ENCODE data around the gene UST.
"Not testable (repeated sequence)": the region's sequence is repeated elsewhere in the genome, so short reads cannot be mapped to it uniquely, and the experiment has no call there.

The UST gene

DNA sequence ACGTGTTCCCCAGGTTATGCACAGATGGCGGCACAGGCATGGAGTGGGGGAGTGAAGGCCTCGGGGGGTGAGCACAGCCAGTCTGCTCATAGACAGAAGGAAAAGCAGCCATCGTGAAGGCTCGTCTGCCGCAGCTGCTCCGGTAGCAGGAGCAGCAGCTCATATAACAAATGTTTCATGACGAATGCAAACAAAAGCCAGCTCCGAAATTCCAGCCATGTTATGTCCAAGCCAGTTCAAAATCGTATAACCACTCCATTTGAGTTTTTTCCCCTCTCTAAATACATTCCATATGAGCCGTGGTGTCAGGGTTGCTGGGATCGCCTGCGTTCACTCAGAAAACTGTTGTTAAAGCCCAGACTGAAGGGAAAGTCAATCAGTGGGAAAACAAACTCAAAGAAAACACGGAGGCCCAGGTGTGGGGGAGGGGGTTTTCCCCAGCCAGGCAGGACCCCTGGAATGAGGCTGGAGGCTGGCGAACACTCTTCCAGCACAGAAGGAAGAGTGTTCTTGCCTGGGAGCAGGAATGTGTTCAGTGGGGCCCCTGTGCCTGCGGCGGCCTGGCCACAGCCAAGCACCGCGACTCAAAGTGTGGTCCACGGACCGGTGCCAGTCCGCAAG is 290.3 kb downstream of the UST start:
- DNase-seq (ENCODE audit: low read depth) = no peak

DNA sequence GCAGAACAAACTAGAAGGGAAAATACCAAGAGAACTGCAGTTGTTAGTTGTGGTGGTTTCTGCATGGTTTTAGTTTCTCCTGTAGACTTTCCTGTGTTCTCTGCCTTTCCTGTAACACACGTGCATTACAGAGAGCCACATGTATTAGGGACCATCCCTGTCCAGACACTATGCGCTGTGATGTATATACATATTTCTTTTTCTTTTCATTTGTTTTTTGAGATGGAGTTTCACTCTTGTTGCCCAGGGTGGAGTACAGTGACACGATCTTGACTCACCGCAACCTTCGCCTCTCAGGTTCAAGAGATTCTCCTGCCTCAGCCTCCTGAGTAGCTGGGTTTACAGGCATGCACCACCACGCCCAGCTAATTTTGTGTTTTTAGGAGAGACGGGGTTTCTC is 292.2 kb downstream of the UST start:
- DNase-seq (ENCODE audit: low read depth) = not testable (repeated sequence)

- no peak for DNase-seq (ENCODE audit: low read depth)
Measured at GRCh38 chr6:149041953-149042352, 295.1 kb downstream of the UST start.

- DNase-seq (ENCODE audit: low read depth) = no peak
Measured at GRCh38 chr6:149043476-149044130, 296.8 kb downstream of the UST start.

GRCh38 chr6:149044528-149044927 is 297.7 kb downstream of the UST start:
- DNase-seq (ENCODE audit: low read depth) = no peak

DNA sequence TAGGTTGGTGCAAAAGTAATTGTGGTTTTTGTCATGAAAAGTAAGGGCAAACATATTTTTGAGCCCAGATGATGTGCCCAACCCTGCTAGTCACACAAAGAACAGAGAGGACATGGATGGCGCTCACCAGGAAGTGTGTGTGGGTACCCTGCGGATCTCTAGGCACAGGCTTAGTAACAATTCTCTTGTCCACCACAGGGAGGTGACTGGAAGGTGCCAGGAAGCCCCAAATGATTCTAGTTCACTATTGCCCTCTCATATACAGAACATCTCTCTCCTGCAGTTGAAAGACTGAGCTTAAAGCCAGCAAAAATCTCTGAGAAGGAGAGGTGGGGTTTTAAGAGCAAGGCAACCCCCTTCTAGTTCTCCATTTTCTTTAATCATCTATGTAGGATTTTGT is 298.6 kb downstream of the UST start:
- no peak for DNase-seq (ENCODE audit: low read depth)

DNA sequence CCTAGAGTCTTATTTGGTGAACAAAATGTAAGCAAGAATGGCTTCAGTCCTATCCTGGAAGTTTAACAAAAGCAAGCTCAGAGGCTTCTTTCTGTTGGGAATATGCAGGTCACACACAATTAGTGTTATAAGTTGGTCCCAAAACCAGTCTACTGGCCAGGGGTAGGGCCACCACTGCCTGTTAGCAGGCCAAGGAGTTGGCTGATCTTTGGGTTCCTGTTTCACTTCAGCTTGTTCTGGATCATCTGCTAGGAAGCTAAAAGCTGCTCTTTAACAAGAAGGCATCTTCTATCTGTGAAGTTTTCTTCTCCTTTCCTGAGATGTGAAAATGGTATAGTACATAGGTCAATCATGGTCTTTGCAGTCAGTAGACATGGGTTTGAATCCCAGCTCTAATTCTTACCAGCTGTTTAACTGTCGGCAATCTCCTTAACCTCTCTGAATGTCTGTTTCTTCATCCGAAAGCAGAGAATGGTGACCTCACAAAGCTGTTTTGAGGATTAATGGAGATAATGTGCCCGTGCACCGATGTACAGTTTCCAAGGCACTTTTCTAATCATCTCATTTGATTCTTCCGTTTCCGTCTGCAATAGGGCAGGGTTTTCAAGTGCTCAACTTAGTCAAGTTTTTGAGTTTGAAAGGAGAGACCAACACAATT is 299.5 kb downstream of the UST start:
- DNase-seq (ENCODE audit: low read depth) = no peak

- DNase-seq (ENCODE audit: low read depth) = no peak
Measured at GRCh38 chr6:149046822-149047246, 300.0 kb downstream of the UST start.

- DNase-seq (ENCODE audit: low read depth) = no peak
Measured at GRCh38 chr6:149049230-149049629, 302.4 kb downstream of the UST start.

DNA sequence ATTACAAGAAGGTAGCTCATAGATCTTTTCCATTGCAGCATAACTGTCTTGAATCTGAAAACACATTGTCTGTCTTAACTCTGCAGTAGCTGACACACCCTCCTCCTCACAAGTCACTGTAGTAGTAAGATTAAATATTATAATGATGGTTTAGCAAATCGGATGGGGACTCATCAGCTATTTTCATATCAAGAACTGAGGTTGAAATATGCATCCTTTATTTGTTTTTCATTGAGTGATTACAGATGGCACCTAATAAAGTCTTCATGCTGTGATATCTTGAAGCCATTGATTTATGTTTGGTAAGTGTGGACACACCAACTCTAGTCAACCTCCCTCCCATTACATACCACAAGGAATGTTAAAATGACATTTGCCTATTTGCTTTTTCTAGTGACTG is 303.3 kb downstream of the UST start:
- DNase-seq (ENCODE audit: low read depth) = no peak

DNA sequence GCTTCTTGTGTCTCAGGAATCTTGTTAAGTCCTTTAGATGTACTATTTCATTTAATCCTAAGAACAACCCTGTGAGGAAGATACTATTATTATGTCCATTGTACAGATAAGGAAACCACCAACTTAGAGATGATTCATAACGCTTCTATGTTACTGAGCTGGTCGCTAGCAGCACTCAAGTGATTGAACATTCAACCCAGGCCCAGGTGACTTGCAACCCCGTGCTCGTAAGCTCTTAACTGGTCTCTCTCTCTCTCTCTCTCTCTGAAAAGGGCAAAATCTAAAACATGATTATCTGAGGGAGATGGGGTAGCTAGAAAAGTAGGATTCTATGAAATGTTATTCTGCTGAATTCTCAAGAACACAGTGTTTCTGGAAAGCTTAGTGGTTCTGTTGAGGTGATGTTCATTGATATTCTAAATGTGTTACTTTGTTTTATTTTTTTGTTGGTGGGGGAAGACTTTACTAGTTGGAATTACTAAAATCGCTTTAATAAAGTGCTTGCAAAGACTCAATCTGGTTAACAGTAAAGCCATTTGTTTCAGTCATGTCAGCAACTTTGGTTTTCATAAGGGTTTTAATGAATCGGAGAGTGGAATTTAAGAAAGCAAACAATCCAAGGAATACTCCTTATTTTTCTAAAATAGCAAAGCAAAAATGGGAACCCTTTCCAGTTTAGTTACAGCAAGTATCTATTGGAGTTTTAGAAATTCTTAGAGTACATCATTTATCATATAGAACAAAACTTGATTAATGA is 305.7 kb downstream of the UST start:
- DNase-seq (ENCODE audit: low read depth) = no peak

GRCh38 chr6:149053848-149054558 is 307.2 kb downstream of the UST start:
- no peak for DNase-seq (ENCODE audit: low read depth)

DNA sequence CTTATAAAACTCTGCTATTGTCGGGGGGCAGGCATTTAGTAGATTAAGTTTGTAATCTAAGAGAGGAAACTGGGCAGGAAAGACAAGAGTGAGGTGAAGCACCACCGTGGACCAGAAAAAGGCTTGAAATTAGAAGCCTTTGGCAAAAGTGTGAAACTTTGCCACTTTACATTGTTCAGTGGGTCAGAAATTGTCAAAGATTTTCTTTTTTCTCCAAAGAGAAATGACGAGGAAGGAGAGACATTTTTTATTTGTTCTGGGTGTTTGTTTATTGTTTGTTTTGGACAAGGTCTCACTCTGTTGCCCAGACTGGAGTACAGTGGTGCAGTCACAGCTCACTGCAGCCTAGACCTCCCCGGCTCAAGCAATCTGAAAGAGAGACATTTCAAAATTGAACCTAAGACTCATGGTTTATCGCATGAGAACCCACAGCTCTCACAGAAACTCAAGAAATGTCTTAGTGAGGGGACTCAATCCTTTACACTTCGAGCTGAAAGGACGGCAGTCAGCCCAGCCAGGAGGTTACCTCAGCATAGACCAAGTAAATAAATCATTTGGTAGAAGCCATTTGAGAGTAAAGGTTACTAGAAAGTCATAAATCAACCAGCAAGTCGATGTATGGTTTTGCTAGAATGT is 307.8 kb downstream of the UST start:
- DNase-seq (ENCODE audit: low read depth) = no peak

DNA sequence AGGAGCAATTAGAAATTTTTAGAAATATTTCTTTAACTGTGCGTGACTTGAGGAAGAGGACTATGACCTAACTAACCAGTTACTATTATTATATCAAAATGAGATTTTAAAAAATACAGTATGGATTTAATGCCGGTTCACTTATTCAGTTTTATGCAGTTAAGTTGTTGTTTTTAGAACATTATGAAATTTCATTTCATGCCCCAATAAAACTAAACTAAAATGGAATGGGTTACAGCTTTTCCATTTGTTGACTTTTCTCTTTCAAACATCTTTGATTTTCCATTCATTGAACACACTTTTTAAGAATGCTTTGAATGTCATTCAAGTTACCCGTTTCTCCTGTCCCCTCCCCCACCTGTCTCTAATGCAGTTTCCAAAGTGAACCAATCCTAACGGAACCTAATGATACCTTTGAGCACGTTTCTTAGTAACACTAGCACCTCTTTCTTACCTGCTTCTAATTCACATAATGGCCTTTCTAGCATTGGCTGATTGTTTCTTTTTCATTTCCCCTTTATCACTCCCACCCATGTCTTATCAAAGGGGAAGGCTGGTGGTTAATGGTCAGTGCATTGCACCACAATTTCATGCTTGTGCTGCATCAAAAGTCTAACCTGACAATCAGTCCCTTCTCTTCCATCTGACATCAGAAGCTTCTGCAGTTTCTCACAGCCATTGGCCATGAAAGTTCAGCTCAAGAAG is 308.5 kb downstream of the UST start:
- DNase-seq (ENCODE audit: low read depth) = no peak

GRCh38 chr6:149056777-149057463 is 310.1 kb downstream of the UST start:
- no peak for DNase-seq (ENCODE audit: low read depth)

- no peak for DNase-seq (ENCODE audit: low read depth)
Measured at GRCh38 chr6:149057464-149057840, 310.6 kb downstream of the UST start.

- DNase-seq (ENCODE audit: low read depth) = no peak
Measured at GRCh38 chr6:149059557-149059956, 312.7 kb downstream of the UST start.

DNA sequence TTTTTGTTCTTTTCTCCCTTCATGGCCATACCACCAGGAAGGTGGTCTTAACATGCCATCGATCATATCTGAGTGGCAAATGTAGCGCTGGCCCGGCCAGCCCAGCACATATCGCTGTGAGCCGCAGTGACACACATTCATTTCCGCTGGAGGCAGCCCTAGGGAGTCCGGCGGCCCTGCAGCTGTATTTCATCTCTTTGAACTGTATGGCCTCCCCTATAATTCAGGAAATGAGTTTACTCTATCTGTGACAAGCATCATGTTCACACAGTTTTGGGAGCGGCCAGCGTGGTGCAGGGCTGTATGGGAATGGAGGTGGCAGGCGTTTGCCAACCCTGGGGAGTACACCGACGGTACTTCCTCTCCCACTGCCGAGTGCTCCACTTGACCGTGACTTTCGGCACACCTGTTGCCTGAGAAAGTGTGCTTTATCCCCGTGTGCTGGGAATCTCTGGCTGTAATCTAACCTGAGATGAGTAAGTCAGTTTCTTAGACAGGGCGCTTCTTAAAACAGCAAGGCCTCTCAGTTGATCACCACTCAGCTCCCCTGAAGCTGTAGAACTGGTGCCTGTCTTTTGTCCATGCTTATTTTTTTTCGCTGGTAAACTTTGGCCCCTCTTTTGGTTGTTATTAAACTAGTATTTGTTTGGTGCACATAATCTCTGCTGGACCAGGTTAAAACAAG is 313.6 kb downstream of the UST start:
- peak; percentile 20 for DNase-seq (ENCODE audit: low read depth)

DNA sequence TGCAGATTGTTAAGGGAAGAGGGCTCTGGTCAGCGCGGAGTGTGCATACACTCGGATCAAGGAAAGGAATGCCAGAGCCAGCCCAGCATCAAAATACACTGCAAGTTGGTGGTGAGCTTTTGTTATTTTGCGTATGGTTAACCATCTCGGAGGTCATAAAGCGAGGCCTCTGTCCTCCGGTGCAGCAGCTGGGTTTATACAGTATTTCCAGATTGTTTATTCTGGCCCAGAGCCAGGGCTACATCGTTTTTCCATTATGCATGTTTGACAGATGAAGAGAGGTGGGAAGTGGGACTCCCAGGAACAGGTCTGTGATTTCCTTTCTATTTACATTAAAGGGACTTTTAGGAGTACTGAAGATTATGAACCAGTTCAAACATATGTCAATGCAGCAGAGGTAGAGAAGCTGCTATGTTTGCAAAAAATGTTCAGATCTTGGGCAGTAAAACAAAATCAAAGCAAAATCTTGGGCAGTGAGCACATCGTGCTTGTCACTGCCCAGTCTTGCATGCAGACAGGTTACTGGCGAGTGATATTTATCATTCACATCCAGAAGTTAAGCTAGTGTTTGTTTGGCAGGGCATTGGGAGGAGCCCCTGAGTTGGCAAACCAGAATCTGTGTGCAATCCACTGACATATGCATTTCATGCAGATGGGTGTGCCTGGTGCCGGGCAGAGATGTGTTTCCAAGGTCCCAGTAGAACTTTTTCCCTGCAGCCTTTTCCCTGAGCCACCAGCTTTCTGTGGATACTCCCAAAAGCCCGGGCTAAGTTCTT is 314.3 kb downstream of the UST start:
- no peak for DNase-seq (ENCODE audit: low read depth)

Measured in activated T-cell treated with anti-CD3 and anti-CD28 coated beads for 1 hour (primary cell).